GM12878 (cell line): ENCODE results near the gene IL4I1. TPM values are rescaled to one million over a fixed set of nuclear protein-coding genes. Genes with fewer than 3 reads are reported as not detected.
A peak's percentile ranks its signal among the peaks of the same experiment; 100 is the strongest.

Experiments used
- ATF2 ChIP-seq: IDR thresholded peaks from 2 replicates; pipeline ENCODE4 v1.6.1; 2012; ENCODE audit warnings: low read length, inconsistent platforms
- BCL11A ChIP-seq: IDR thresholded peaks from 2 replicates; pipeline ENCODE4 v1.6.1; 2011; ENCODE audit warnings: low read depth, low read length
- BCLAF1 ChIP-seq: fragments of 450-650 bp; IDR thresholded peaks from 2 replicates; pipeline ENCODE4 v1.6.1; 2017; ENCODE audit warnings: antibody characterized with exemption, mild to moderate bottlenecking, moderate library complexity
- BHLHE40 ChIP-seq, 2 experiments: fragments of 450-650 bp in 1 of 2; IDR thresholded peaks; 2 replicates each; pipeline ENCODE4 v1.6.1; 2011 to 2017; ENCODE audit warnings: low read depth in 2 of 2, borderline replicate concordance in 1 of 2, improper control_type of control experiment in 1 of 2, low read length in 1 of 2, mild to moderate bottlenecking in 1 of 2
- CHD1 ChIP-seq: IDR thresholded peaks from 2 replicates; pipeline ENCODE4 v1.6.1; 2012; ENCODE audit warnings: low read depth, low read length, improper control_type of control experiment
- DPF2 ChIP-seq: fragments of 450-650 bp; IDR thresholded peaks from 2 replicates; pipeline ENCODE4 v1.6.1; 2017; ENCODE audit warnings: mild to moderate bottlenecking
- ELK1 ChIP-seq: IDR thresholded peaks from 2 replicates; pipeline ENCODE4 v1.6.1; 2012; ENCODE audit warnings: low read depth, low read length, improper control_type of control experiment
- ESRRA ChIP-seq: IDR thresholded peaks from 2 replicates; pipeline ENCODE4 v1.6.1; 2012; ENCODE audit warnings: mild to moderate bottlenecking, low read length, improper control_type of control experiment
- HSF1 ChIP-seq: fragments of 150-350 bp; IDR thresholded peaks from 2 replicates; pipeline ENCODE4 v1.6.1; 2014; ENCODE audit warnings: mild to moderate bottlenecking, low read depth, low read length
- IKZF1 ChIP-seq: fragments of 450-650 bp; conservative IDR thresholded peaks from 2 replicates; pipeline ENCODE4 v1.6.1; 2017; ENCODE audit warnings: antibody characterized with exemption, mild to moderate bottlenecking
- NFIC ChIP-seq: IDR thresholded peaks from 2 replicates; pipeline ENCODE4 v1.6.1; 2012; ENCODE audit warnings: low read depth, mild to moderate bottlenecking, inconsistent platforms, low read length, moderate library complexity
- RCOR1 ChIP-seq: conservative IDR thresholded peaks from 2 replicates; pipeline ENCODE4 v1.6.1; 2012; ENCODE audit warnings: low read depth, low read length, improper control_type of control experiment
- RUNX3 ChIP-seq: IDR thresholded peaks from 2 replicates; pipeline ENCODE4 v1.6.1; 2012; ENCODE audit warnings: low read length, inconsistent platforms
- SMC3 ChIP-seq: IDR thresholded peaks from 2 replicates; pipeline ENCODE4 v1.6.1; 2011; ENCODE audit warnings: low read length, improper control_type of control experiment, borderline replicate concordance
- ZNF24 ChIP-seq: fragments of 450-650 bp; IDR thresholded peaks from 2 replicates; pipeline ENCODE4 v1.6.1; 2017; ENCODE audit warnings: antibody characterized with exemption, mild to moderate bottlenecking
- ZNF622 ChIP-seq: fragments of 450-650 bp; IDR thresholded peaks from 2 replicates; pipeline ENCODE4 v1.6.1; 2017; ENCODE audit warnings: mild to moderate bottlenecking, inconsistent platforms
- ZSCAN29 ChIP-seq: fragments of 450-650 bp; IDR thresholded peaks from 2 replicates; pipeline ENCODE4 v1.6.1; 2017; ENCODE audit warnings: mild to moderate bottlenecking, moderate library complexity
- polyA plus RNA-seq, 11 experiments: library from polyadenylated mRNA; depleted of rRNA in 4 of 11; unstranded in 6 of 11; stranded (reverse) in 5 of 11; fragments of >200 nt; fragmentation: Nextera tagmentation in 4 of 11; fragmentation: Illumina TruSeq in 1 of 11; extraction: Ambion mirVana in 4 of 11; extraction: Trizol in 1 of 11; gene quantifications; 1 replicate in 1 of 11; 2 replicates in 10 of 11; pipeline versions ENCODE4 v1.2.1 to v1.2.3, GENCODE V29; 2011 to 2016; ENCODE audit warnings: inconsistent platforms in 2 of 11, missing spikeins in 2 of 11, low read depth in 1 of 11
- total RNA-seq, 4 experiments: library from RNA; depleted of rRNA in 3 of 4; stranded (reverse); fragments of >200 nt in 3 of 4; fragmentation: Illumina TruSeq in 1 of 4; extraction: Trizol in 1 of 4; gene quantifications; 2 replicates each; pipeline versions ENCODE4 v1.2.1 to v1.2.3, GENCODE V29; 2013 to 2021

IL4I1 gene
- total and polyA plus RNA-seq, 10 of the 15 experiments (the other 5 are each of a cell fraction or from before 2014, with no cell fraction given), result 0.62 to 83.8 (median 42.8) TPM

GRCh38 chr19:49937750-49938381 lies 41.2 kb upstream of the IL4I1 start (continued):
- no peak for TF ChIP-seq BHLHE40 (IDR thresholded peaks at IDR 0.05; ENCODE audit: borderline replicate concordance in 1 of 2, low read depth in 2 of 2, low read length in 1 of 2)
- no peak for TF ChIP-seq ELK1
- no peak for TF ChIP-seq DPF2
- no peak for TF ChIP-seq ZNF24
- TF ChIP-seq IKZF1, result peak; percentile 43; the same call in 1 of the 2 replicates
- TF ChIP-seq ZNF622, result no peak
- TF ChIP-seq HSF1, result no peak
- no peak for TF ChIP-seq ESRRA
- TF ChIP-seq BCL11A, result no peak
- TF ChIP-seq SMC3, result peak; percentile 99
- TF ChIP-seq NFIC, result no peak
- TF ChIP-seq RCOR1, result no peak
- TF ChIP-seq ZSCAN29, result no peak
- no peak for TF ChIP-seq ATF2
- TF ChIP-seq RUNX3, result no peak
- no peak for TF ChIP-seq CHD1
- no peak for TF ChIP-seq BCLAF1
- TF ChIP-seq, all 136 proteins: peak for 12
